ENCODE results near the gene LYVE1. TPM values are rescaled to one million over a fixed set of nuclear protein-coding genes. Genes with fewer than 3 reads are reported as not detected.

LYVE1 gene
- total RNA-seq, 1 donor from 2014 or later: not detected

DNA sequence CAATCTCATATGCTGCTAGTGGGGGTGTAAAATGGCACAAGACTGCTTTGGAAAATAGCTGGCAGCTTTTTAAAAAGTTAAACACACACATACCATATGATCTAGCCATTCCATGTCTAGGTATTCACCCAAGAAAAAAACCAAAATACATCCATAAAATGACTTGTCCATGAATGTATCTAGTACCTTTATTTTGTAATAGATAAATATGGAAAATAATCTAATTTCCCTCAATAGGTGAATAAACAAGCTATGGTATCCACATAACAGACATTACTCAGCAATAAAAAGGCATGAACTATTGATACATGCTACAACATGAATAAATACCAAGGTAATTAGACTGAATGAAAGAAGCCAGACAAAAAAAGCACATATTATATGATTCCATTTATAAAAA, 50.3 kb downstream of the LYVE1 start:
- H3K27ac Mint-ChIP-seq: no peak overlapping the region
- intact Hi-C loops (cut with micrococcal nuclease): no loop called here
- no peak for DNase-seq
- no peaks in the 10 kb centered on the region for H3K9me3 Mint-ChIP-seq
- no peak overlapping the region for H3K4me3 Mint-ChIP-seq
- H3K36me3 Mint-ChIP-seq (ENCODE audit: low read depth): peaks cover 20% of the 10 kb centered on the region
- no peaks in the 10 kb centered on the region for H3K27me3 Mint-ChIP-seq
- H3K4me1 Mint-ChIP-seq: no peaks in the 10 kb centered on the region

DNA sequence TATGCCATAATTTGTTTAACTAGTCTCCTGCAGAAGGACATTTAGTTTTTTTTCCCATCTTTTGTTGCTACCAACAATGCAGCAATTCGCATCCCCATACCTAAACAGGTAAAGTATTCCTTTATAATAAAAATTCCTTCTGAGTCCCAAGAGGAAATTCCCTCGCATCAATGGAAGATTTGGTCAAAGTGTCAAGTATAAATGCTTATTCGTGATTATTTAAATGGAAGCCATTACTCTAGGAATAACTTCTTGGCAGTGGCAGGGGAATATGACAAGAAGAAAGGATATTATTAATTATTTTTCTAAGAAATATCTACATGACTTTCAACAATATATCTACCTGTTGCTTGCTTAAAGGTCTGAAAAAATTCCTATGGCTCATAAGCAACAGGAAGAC, 53.0 kb downstream of the LYVE1 start:
- Mint-ChIP-seq H3K4me1 (peaks cover 2% of the 10 kb centered on the region), H3K27ac (no peak overlapping the region), H3K4me3 (no peak overlapping the region), H3K36me3 (ENCODE audit: low read depth) (peaks cover 20% of the 10 kb centered on the region), H3K27me3 (no peaks in the 10 kb centered on the region), H3K9me3 (no peaks in the 10 kb centered on the region)
- intact Hi-C loops (cut with micrococcal nuclease): no loop called here
- no peak for DNase-seq

DNA sequence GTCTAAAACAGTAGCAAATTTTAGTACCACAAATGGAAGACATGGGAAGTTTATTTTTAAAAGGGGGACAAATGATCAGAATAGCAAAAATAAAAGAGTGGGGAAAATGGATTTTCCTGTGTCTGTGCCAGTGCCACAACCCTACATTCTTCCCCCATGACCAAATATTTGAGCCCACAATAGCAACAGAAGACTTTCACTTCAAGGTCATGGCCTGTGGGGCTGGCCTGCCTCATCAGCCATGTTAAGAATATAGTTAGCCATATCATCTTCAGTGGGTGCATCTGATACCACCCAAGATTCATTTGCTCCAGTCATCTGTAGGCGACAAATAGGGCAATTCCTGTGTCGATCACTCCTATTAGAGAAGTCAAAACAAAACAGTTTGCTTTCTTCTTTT, 53.8 kb downstream of the LYVE1 start:
- no peak overlapping the region for H3K27ac Mint-ChIP-seq
- H3K4me1 Mint-ChIP-seq: peaks cover 2% of the 10 kb centered on the region
- H3K27me3 Mint-ChIP-seq: no peaks in the 10 kb centered on the region
- no peak for DNase-seq
- peaks cover 20% of the 10 kb centered on the region for H3K36me3 Mint-ChIP-seq (ENCODE audit: low read depth)
- H3K9me3 Mint-ChIP-seq: no peaks in the 10 kb centered on the region
- intact Hi-C loops (cut with micrococcal nuclease): no loop called here
- H3K4me3 Mint-ChIP-seq: no peak overlapping the region

DNA sequence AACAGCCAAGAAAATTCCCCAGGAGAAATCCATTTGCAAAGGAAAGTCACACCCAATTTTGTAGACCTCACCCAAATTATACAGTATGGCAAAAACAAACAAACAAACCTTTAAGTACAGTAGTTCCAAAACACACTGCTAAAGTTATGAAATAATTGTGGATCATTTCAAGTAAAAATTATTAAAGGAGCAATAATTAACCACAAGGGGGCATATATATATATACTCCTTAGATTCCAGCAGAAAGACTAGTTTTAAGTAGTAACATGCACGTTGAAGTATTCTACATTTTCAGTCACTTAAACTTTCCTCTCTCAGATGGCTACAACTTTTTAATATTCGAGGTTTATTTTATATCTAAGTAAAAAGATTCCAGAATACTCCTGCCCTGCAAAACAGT, 54.3 kb downstream of the LYVE1 start:
- no peaks in the 10 kb centered on the region for H3K9me3 Mint-ChIP-seq
- H3K4me3 Mint-ChIP-seq: no peak overlapping the region
- peaks cover 2% of the 10 kb centered on the region for H3K4me1 Mint-ChIP-seq
- intact Hi-C loops (cut with micrococcal nuclease): no loop called here
- H3K27me3 Mint-ChIP-seq: no peaks in the 10 kb centered on the region
- no peak for DNase-seq
- H3K27ac Mint-ChIP-seq: no peak overlapping the region
- H3K36me3 Mint-ChIP-seq (ENCODE audit: low read depth): peaks cover 20% of the 10 kb centered on the region

DNA sequence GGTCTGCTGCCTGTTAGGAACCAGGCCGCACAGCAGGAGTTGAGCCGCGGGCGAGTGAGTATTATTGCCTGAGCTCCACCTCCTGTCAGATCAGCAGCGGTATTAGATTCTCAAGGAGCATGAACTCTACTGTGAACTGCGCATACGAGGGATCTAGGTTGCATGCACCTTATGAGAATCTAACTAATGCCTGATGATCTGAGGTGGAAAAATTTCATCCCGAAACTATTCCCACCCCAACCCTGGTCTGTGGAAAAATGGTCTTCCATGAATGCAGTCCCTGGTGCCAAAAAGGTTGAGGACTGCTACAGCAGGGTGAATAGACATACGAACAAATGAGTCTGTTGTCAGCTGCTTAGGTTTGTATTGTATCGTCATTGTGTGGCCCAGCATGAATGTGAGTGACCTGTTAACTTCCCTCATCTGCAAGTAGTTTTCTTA, 57.3 kb downstream of the LYVE1 start:
- Mint-ChIP-seq H3K4me1 (peaks cover 2% of the 10 kb centered on the region), H3K27me3 (no peaks in the 10 kb centered on the region)
- intact Hi-C loops (cut with micrococcal nuclease): no loop called here

More for the DNA sequence above, 57.3 kb downstream of the LYVE1 start:
- peaks cover 18% of the 10 kb centered on the region for H3K36me3 Mint-ChIP-seq (ENCODE audit: low read depth)
- no peak overlapping the region for H3K27ac Mint-ChIP-seq
- no peaks in the 10 kb centered on the region for H3K9me3 Mint-ChIP-seq
- no peak for DNase-seq
- H3K4me3 Mint-ChIP-seq: no peak overlapping the region

Other genes with a start within 250 kb of the LYVE1 start
- 14.5 and 18.3 TPM in 2 replicates for gene AMPD3, start 113.4 kb downstream of the LYVE1 start, total RNA-seq
- 14.3 and 15.4 TPM in 2 replicates for gene RNF141, start 27.5 kb downstream of the LYVE1 start, total RNA-seq
- not detected in 2 replicates for gene IRAG1, start 125.1 kb upstream of the LYVE1 start, total RNA-seq
- gene CTR9, start 182.6 kb upstream of the LYVE1 start, total RNA-seq: 43.9 and 44.3 TPM in 2 replicates
- gene EIF4G2, start 240.3 kb upstream of the LYVE1 start, total RNA-seq: 1,071 and 1,120 TPM in 2 replicates